ENCODE results near the gene RTL10. TPM values are rescaled to one million over a fixed set of nuclear protein-coding genes. Genes with fewer than 3 reads are reported as not detected.

RTL10 gene
- total and polyA plus RNA-seq, 2 of the 13 experiments (the other 11 are each of a cell fraction or from before 2014, with no cell fraction given), result 14.1 to 15.8 TPM

- no peak for TF ChIP-seq NKX3-1 (CRISPR knock-in tag; IDR thresholded peaks at IDR 0.05)
- TF ChIP-seq POLR2AphosphoS5 (IDR thresholded peaks at IDR 0.05; ENCODE audit: low read depth, low read length), result no peak
- TF ChIP-seq MBNL3 (CRISPR knock-in tag; conservative IDR thresholded peaks at IDR 0.05), result no peak
- TF ChIP-seq CENPT (CRISPR knock-in tag; IDR thresholded peaks at IDR 0.05; ENCODE audit: low read depth), result no peak
- no peak for TF ChIP-seq SP140L (CRISPR knock-in tag; IDR thresholded peaks at IDR 0.05; ENCODE audit: borderline replicate concordance)
- peak; percentile 29; the same call in 1 of the 2 replicates for TF ChIP-seq FOXK2 (IDR thresholded peaks at IDR 0.05)
- peak; percentile 58; the same call in 1 of the 2 replicates for TF ChIP-seq HDAC2 (CRISPR knock-in tag; IDR thresholded peaks at IDR 0.05)
- no peak for TF ChIP-seq BCL6 (CRISPR knock-in tag; IDR thresholded peaks at IDR 0.05)
- no peak for TF ChIP-seq MATR3 (CRISPR knock-in tag; IDR thresholded peaks at IDR 0.05)
- TF ChIP-seq POGZ (CRISPR knock-in tag; IDR thresholded peaks at IDR 0.05), result peak; percentile 43; the same call in 1 of the 2 replicates
- TF ChIP-seq ZNF17 (CRISPR knock-in tag; IDR thresholded peaks at IDR 0.05), result no peak
- 0 out of 2 replicates have a peak, but pooled peaks have one; percentile 37 for TF ChIP-seq ZNF430 (CRISPR knock-in tag; IDR thresholded peaks at IDR 0.05)
- TF ChIP-seq HHEX (CRISPR knock-in tag; IDR thresholded peaks at IDR 0.05), result no peak
- TF ChIP-seq ZNF501 (CRISPR knock-in tag; IDR thresholded peaks at IDR 0.05), result peak; percentile 66; the same call in 1 of the 2 replicates
- TF ChIP-seq IKZF1 (IDR thresholded peaks at IDR 0.05), result no peak
- no peak for TF ChIP-seq MTA3 (CRISPR knock-in tag; IDR thresholded peaks at IDR 0.05)
- TF ChIP-seq, protein P1, sequence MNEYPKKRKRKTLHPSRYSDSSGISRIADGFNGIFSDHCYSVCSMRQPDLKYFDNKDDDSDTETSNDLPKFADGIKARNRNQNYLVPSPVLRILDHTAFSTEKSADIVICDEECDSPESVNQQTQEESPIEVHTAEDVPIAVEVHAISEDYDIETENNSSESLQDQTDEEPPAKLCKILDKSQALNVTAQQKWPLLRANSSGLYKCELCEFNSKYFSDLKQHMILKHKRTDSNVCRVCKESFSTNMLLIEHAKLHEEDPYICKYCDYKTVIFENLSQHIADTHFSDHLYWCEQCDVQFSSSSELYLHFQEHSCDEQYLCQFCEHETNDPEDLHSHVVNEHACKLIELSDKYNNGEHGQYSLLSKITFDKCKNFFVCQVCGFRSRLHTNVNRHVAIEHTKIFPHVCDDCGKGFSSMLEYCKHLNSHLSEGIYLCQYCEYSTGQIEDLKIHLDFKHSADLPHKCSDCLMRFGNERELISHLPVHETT (CRISPR knock-in tag; conservative IDR thresholded peaks at IDR 0.05), result no peak
- no peak; the same call in 1 of the 2 replicates for TF ChIP-seq TOPORS (CRISPR knock-in tag; IDR thresholded peaks at IDR 0.05)
- no peak for TF ChIP-seq TCF12 (IDR thresholded peaks at IDR 0.05)
- TF ChIP-seq TCF12 (CRISPR knock-in tag; IDR thresholded peaks at IDR 0.05), result no peak
- no peak for TF ChIP-seq FLYWCH1 (CRISPR knock-in tag; IDR thresholded peaks at IDR 0.05)
- TF ChIP-seq SAP130 (CRISPR knock-in tag; IDR thresholded peaks at IDR 0.05; ENCODE audit: low read depth), result peak; percentile 90
- TF ChIP-seq KMT2A (CRISPR knock-in tag; IDR thresholded peaks at IDR 0.05), result no peak
- no peak for TF ChIP-seq SKI (IDR thresholded peaks at IDR 0.05; ENCODE audit: partially characterized antibody)
- no peak for TF ChIP-seq ZMAT3 (CRISPR knock-in tag; conservative IDR thresholded peaks at IDR 0.05)
- no peak for TF ChIP-seq ZNF136 (CRISPR knock-in tag; IDR thresholded peaks at IDR 0.05; ENCODE audit: low read depth)
- no peak for TF ChIP-seq FOXP1 (IDR thresholded peaks at IDR 0.05)
- TF ChIP-seq FOXP1 (CRISPR knock-in tag; IDR thresholded peaks at IDR 0.05), result no peak
- TF ChIP-seq CBX5 (CRISPR knock-in tag; IDR thresholded peaks at IDR 0.05; ENCODE audit: borderline replicate concordance), result no peak
- no peak for TF ChIP-seq PBX3 (CRISPR knock-in tag; IDR thresholded peaks at IDR 0.05; ENCODE audit: borderline replicate concordance)
- no peak for TF ChIP-seq BRD4 (CRISPR knock-in tag; IDR thresholded peaks at IDR 0.05)
- TF ChIP-seq PAX8 (CRISPR knock-in tag; IDR thresholded peaks at IDR 0.05; ENCODE audit: borderline replicate concordance), result no peak
- 0 out of 2 replicates have a peak, but pooled peaks have one; percentile 21 for TF ChIP-seq CHD4 (IDR thresholded peaks at IDR 0.05; ENCODE audit: borderline replicate concordance, low read length)
Measured at GRCh38 chr22:19898831-19899567, 44.3 kb upstream of the RTL10 start (continued).

Measured in HepG2 (cell line).